Suppressor macrophage treated with lipopolysaccharide for 4 hours (primary cell): ENCODE data around the gene KISS1R.

Experiments
- DNase-seq: peaks from one replicate; pipeline ENCODE4 v3.0.0-alpha.2; 2020

Gene KISS1R

GRCh38 chr19:900302-901111, 16.6 kb upstream of the KISS1R start:
- no peak for DNase-seq

- no peak for DNase-seq
Observed at GRCh38 chr19:901216-902092, 15.7 kb upstream of the KISS1R start.

- no peak for DNase-seq
Observed at GRCh38 chr19:902093-902370, 15.1 kb upstream of the KISS1R start.

GRCh38 chr19:902446-903226, 14.5 kb upstream of the KISS1R start:
- no peak for DNase-seq

- no peak for DNase-seq
Observed at GRCh38 chr19:903266-903797, 13.8 kb upstream of the KISS1R start.

GRCh38 chr19:904545-904944, 12.6 kb upstream of the KISS1R start:
- DNase-seq, result no peak

- DNase-seq, result no peak
Observed at GRCh38 chr19:906480-906879, 10.7 kb upstream of the KISS1R start.

- peak; percentile 52 for DNase-seq
Observed at GRCh38 chr19:907183-907853, 9.8 kb upstream of the KISS1R start.

- no peak for DNase-seq
Observed at GRCh38 chr19:911197-912033, 5.7 kb upstream of the KISS1R start.

GRCh38 chr19:912181-913079, 4.7 kb upstream of the KISS1R start:
- DNase-seq, result peak; percentile 34

GRCh38 chr19:913080-913748, 3.9 kb upstream of the KISS1R start, which contains the start of gene R3HDM4:
R3HDM4 (minus strand) TSS chr19:913219; CDS start chr19:913157, 62 bp downstream.
- DNase-seq, result peak; percentile 86

- no peak for DNase-seq
Observed at GRCh38 chr19:916645-917322, 349 bp upstream of the KISS1R start.

- DNase-seq, result no peak
Observed at GRCh38 chr19:918152-918437, 962 bp downstream of the KISS1R start.

GRCh38 chr19:918481-919198, 1.5 kb downstream of the KISS1R start:
- no peak for DNase-seq

GRCh38 chr19:919199-920050, 2.3 kb downstream of the KISS1R start:
- no peak for DNase-seq

GRCh38 chr19:920051-920864, 3.1 kb downstream of the KISS1R start:
- DNase-seq, result no peak

- DNase-seq, result no peak
Observed at GRCh38 chr19:924553-925086, 7.5 kb downstream of the KISS1R start.
